ENCODE measurements around the gene ZMYND10. TPM values are rescaled to one million over a fixed set of nuclear protein-coding genes. Genes with fewer than 3 reads are reported as not detected.

ZMYND10 gene
- total RNA-seq, 1 experiment from 2014 or later: 0.48 TPM

DNA sequence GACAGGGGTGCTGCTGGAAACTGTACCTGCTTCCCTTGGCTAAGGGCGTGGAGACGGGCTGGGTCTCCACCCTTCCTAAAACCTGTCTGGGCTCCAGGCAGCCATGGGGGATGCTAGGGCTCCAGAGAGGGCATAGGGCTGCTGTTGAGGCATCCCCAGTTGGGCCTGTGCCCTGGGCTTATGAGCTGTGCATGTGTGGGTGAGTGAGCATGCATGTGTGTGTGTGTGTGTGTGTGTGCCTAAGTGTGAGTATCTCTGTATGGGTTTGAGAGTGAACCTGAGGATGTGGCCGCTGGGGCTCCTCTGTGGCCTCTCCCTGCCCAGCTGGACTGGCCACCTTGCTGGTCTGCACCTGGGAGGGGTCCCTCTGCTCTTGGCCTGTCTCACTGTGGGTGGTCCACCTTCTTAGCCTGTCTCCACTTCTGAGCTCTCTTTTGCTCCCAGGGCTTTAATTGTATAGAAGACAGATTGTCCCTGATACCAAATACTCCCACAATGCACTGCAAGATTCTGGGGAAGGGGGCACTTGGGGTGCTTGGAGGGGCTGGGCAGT lies 25.7 kb upstream of the ZMYND10 start:
- DNase-seq (ENCODE audit: low spot score): no peak

DNA sequence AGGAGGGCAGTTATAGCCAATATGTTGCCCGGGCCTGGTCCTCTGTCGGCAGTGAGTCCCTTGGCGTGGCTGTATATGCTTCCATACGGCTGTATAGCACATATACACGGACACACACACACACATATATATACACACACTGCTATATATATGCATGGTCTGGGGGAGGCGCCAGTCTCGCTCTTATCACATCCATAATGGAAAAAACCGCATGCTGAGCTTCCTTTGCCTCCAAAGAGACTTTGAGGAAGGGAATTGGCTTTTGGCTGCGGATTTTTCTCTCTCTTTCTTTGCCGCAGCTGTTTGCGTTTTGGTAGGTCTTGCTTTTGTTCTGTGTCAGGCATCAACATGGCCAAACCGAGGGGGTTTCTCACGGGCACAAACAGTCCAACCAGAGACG lies 25.1 kb upstream of the ZMYND10 start:
- no peak for DNase-seq (ENCODE audit: low spot score)

DNA sequence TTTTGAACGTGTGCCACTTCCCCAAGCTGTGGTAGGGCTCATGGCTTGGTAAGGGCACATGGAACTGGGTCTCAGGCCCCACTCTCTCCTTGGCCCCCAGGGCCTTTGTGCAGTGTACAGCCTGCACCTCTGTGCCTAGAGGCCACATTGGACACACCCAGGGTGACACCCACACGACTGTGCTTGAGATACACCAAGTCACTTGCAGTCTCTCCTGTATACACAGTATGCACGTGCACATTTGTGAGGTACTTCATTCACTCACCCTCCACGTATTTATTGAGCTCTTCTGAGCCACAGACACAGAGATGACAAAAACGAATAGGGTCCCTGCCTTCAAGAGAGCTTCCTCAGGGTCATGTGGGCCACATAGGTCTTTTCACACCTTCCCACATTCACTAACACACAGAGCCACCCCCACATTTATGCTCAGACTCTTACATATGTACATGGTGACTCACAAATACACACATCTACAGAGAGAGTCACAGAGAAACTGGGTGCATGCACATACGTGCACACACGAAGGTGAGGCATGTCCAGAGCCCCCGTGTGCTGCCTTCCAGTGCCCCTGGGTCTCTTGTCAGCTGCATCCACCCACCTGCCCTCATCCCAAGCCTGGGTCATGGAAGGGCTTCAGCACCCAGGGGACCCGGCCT lies 23.6 kb upstream of the ZMYND10 start:
- no peak for DNase-seq (ENCODE audit: low spot score)

DNA sequence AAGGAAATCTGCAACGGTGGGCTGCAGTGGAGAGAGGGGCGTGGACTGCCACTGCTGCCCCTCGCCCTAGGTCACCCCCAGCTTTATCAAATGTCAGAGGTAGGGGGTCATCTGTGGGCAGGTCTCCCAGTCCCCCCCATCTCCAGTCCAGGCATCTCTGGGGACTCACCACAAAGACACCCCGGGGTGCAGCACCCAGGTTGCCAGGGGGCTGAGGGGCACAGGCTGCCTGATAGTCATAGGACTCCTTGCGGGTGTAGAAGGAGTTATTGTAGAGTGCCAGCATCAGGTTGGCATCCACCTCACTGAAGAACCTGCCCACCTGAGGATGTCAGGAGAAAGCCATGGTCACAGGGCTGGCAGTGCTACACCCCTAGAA lies 20.3 kb upstream of the ZMYND10 start:
- DNase-seq (ENCODE audit: low spot score): no peak

DNA sequence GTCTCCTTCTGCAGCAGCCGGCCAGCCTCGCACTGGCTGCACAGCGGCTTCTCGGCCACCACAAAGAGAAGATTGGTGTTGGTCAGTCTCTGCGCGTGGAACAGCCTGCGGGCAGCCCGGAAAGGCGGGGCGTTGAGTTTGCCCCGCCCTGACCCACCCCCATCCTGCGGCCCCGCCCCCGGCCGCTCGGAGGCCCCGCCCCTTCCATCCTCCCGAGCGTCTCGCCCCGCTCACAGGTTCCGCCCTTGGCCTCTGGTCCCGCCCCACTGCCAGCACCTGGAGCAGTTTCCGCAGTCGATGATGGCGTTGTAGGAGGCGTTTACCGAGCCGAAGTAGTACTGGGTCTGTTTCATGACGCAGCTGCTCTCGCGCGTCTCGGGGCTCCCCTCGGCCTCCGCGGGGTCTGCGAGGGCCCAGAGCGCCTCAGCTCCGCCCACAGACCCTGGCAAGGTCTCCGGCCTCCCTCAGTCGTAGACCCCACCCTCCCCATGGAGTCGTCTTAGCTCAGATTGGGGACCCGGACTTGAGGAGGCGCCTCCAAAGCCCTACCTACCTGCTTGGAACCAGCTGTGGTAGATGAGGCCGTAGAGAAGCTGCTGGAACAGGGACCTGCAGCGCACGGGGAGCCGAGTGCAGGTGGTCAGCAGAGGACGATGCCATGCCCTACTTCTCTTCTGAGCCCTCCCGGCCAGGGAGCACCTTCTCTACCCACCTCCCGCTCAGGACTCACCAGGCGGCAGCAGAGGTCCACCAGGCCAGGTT lies 19.7 kb upstream of the ZMYND10 start:
- DNase-seq (ENCODE audit: low spot score): peak; percentile 78

DNA sequence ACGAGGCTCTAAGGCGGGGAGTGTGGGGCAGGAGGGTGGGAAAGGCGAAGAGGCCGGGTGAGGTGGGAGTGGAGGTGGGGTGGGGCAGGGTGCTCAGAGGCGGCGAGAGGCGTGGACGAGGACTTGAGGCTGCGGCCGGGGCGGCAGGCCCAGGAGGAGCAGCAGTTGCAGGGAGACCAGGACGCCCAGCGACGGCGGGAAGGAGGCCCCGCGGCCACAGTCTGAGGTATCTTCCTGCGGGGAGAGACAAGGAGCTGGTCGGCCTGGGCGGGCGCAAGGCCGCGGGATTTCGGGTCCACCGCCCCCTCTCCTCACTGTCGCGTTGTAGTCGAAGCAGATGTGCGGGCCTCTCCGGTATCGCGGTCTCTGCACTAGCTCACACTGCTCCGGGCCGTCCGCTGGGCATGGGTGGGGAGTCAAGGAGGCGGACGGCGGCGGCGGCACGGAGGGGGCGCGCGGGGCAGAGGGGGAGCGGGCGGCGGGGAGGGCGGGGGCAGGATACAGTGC lies 19.1 kb upstream of the ZMYND10 start:
- peak; percentile 34 for DNase-seq (ENCODE audit: low spot score)

DNA sequence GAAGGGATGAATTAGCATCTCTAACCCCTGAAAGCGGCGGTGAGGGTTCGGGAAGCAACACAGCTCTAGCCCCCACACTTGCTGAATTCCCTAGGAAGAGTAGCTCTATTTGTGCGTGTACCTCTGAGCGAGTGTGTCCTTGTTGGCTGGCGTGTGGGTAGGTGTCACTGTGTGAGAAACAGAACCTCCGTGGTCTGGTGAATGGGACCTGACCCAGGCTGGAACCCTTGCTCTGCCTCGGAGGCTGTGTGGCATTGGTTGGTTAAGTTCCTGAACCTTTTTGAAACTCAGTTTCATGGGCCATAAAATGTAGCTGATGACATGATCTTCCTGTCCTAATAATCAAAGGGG lies 14.2 kb upstream of the ZMYND10 start:
- DNase-seq (ENCODE audit: low spot score): no peak

DNA sequence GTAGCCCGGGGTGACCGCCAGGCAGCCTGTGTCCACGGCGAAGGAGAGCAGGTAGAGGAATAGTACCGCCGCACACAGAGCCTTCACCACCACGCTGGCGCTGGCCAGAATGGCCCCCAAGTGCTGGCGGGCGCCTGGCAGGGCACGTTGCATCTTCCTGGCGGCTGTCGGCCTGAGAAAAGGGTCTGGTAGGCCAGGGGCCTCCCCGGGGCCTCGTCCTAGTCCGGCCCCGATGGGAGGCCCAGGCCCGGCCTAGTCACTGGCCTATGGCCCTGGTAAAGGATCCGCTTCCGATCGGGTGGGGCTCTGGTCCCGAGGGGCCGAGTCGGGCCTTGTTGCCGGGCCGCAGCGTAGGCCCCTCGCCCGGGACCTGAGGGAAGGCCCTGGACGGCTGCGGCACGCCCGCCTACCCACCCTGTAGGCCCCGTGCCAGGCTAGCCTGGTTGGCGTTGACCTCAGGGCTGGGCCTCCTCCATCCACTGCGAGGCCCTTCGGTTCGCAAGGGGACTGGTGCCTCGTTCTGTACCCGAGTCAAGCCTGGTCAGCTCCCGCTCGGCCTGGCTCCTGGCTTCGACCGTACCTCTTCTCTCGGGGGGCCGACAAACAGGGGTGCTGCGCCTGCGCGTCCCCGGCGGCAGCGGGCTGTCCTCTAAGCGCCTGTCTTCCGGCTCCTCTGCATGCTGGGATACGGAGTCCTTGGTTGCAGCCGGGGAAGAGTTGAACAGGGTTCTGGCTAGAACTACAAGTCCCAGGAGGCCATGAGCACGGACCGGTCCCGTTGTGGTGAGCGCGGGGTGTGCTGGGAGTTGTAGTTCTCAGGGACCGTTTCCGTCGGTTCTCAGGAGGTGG lies 13.6 kb upstream of the ZMYND10 start, which contains the start of gene TMEM115:
TSS of gene TMEM115 (minus strand) at position 611 of the 849 bp plus-strand sequence. CDS start at position 153, 458 bp downstream.
- DNase-seq (ENCODE audit: low spot score): peak; percentile 90

DNA sequence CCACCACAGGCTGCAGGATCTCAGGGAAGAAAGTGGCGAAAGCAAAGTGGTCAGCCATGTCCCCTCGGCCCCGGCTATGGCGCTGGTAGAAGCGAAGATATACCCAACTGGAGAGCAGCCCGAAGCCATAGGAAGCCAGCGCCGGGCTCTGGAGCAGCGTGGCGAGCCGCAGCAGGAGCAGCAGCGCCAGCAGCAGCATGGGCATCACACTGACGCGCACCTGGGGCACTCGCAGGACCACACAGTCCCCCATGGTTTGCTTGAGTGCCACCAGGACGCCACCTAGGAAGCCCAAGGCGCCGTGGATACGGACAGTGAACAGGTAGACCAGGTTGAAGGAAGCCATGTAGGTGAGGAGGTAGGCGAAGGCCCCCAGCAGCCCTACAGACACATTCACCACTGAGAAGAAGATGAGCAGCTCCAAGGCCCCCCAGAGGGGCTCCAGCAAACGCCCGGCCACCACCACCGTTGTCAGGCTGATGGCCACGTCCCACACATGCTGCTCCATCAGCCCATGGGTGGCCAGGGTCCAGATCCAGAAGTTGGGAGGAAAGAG lies 12.9 kb upstream of the ZMYND10 start:
- DNase-seq (ENCODE audit: low spot score): no peak

DNA sequence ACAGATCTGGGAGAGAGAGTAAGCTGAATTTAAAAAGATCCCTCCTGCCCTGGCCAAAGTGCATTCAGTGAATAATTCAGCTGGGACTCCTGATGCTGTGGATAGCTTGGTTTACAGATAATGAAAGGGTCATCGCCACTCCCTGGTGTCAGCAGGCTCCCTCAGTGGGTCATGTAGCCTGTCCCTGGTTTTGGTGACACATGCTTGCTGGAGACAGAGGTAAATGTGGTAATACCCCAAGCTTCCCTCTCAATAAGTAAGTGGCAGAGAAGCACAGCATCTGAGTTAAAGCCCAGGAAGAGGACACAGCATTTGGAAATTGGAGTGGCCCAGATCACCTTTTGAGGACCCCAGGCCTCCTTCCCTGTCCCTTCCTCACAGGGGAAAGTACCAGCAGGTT lies 11.9 kb upstream of the ZMYND10 start:
- DNase-seq (ENCODE audit: low spot score): no peak

DNA sequence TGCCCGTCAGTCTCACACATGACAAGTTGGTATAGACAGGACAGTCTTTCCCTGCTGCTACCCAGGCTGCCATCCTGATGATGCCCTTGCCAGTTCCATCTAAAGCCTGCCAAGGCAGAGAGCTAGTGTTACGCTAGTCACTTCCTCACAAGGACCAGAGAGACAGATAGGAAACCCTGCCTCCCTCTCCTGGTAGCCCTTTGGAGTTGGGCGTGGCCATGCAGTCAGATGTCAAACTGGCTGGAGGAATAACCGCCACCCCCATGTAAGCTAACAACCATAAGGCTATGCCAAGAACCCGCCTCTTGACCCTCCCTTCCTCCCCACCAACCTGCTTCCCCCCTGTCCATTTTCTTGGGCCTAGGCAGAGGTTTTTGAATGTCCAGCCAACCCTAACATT lies 11.0 kb upstream of the ZMYND10 start:
- no peak for DNase-seq (ENCODE audit: low spot score)

DNA sequence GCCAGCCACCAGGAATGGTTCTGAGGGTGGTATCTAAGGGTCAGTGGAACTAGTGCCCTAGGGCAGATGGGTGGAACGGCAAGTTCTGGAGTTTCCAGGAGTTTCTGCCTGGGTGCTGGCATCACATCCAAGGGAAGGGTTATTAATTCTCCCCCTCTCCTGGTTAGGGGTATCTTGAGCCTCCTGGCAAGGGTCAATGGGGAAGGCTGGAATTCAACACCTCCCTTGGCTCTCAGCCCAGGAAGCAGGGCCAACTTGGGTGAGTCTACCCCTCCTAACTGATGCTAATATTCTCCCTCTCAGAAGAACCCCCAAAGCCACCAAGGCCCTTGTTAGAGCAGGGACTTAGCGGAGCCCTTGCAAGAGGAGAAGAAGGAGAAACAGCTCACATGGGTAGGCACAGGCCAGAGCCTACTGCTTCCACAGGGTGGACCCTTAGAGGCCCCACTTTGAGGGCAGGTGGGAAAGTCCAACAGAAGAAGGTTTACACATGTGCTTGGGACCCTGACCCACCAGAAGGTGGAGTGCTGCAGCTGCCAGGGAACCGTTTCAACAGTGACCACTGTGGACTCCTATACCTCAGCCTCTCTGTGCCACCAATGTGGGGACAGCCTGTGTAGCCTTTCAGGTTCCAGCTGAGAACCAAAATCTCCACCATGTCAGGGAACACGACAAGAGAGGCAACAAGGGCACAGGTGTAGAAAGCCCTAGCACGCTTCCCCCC lies 10.5 kb upstream of the ZMYND10 start:
- no peak for DNase-seq (ENCODE audit: low spot score)

DNA sequence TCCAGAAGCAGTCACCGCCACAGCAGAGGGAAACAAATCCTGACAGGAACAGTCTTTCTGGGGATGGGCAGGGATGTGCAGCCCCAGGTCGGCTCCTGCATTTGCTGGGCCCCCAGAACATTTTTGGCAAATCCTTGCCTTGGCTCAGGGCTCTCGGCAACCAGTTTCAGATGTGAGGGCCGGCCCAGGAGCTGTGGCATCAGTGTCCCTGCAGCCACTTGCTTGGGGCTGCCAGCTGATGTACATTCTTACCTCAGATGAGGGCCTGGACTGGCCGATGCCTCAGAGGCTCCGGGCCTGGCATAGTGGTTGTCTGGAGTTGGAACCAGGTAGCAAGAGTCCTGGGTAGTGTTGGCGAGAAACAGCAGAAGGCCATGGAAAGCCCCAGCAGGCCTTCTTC lies 9.3 kb upstream of the ZMYND10 start:
- DNase-seq (ENCODE audit: low spot score): no peak

DNA sequence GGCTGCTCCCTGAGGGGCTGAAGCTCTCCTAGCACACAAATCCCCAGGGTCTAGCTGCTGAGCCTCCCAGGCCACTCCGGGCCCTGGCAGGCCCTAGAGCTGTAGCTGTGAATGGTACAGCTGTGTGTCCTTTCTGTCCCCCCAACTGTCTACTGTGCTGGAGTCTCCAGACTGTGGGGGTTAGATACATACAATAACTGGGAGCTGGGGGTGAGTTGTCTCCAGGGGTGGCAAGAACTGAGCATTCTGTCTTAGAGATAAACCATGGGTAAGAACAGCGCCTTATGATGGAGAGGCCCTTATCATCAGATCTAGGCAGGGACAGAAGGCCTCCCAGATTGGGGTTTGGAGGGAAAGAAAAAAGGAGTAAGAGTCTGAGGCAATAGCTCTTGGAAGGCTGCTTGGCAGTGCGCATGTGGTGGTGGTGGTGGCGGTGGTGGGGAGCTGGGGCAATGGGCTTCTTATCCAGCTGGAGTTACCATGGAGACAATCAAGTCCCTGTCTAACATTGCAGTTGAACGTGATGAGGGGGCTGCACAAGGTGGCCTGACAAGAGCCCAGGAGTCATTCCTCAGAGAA lies 8.7 kb upstream of the ZMYND10 start:
- no peak for DNase-seq (ENCODE audit: low spot score)

DNA sequence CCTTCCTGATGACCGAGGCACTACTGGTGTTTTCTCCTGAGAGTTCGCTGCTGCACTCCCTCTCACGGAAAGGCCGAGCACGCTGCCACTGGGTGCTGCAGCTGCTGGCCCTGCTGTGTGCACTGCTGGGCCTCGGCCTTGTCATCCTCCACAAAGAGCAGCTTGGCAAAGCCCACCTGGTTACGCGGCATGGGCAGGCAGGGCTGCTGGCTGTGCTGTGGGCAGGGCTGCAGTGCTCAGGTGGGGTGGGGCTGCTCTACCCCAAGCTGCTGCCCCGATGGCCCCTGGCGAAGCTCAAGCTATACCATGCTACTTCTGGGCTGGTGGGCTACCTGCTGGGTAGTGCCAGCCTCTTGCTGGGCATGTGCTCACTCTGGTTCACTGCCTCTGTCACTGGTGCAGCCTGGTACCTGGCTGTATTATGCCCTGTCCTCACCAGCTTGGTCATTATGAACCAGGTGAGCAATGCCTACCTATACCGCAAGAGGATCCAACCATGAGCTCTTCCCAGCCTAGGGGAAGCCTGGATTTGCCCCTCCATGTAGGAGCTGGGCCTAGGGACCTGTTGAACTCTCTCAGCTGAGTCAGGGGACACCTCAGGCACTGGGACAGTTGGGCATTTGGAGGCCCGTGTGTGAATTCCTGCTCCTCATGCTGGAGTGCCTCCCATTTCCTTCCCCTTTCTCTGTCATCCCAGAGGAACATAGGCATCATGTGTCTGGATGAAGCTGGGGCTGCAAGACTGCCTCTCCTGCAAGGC lies 7.9 kb upstream of the ZMYND10 start:
- no peak for DNase-seq (ENCODE audit: low spot score)

DNA sequence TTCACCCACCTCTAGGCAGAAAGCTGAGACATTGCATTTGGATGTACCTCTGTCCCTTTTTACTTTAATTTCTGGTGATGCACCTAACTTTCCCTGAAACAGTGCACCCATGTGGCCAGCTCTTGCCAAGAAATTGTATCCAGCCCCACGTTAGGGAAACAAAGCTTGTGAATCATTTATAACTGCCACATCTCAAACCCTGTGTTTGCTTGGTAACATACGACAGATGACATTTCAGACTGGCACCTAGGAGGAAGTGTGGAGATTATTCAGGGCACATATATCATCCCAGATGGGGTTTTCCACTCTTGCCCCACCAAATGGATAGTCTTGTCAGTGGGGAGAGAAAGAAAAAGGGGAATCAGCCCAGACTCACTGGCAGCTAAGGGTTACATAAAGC lies 7.2 kb upstream of the ZMYND10 start:
- peak; percentile 40 for DNase-seq (ENCODE audit: low spot score)

DNA sequence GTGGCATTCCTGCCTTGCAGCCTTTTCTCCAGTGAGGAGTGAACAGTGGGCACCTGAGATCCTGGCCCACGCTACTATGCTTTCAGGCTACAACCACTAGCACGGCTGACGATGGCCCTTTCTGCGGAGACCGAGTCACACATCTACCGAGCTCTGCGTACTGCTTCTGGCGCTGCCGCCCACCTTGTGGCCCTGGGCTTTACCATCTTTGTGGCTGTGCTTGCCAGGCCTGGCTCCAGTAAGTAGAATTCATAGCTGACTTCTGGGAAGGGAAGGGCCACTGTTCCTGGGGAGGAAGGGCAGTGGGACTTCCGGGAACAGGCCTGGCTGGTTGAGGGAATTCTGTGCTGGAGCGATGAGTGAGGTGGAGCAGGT lies 5.8 kb upstream of the ZMYND10 start:
- no peak for DNase-seq (ENCODE audit: low spot score)

DNA sequence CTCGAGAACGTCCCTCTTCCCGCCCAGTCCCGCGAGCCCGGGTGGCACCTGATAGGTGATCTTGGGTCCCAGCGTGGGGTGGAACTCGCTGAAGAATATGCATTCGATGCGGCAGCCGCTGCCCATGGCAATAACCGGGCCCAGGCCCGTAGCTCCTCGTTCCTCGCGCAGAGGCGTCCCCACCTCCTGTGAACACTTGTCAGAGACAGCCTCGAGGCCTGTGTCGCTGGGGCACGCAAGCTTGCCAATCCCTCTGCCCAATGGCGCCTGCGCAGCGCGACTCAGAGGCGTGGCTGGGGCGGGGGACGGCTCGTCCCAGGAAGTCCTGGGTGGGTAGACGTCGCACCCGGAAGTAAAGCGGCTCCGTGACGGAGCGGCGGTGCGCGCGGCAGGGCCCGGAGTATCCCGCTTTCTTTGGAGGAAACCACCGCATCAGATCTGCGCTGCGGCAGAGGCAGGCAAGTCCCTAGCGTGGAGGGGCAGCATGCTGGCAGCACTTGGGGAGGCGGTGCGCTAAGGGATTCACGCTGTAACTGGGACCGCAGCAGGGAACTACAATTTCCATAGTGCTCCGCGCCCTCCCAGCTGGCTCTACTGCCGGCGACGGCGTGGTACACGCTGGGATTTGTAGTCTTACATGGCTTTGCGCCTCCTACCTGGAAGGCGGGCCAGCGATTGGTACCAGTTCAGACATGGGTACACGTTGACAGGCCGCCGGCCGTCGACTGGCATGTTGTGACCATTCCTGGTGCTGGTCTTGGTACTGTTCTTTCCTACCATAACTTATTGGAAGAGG lies 5.2 kb upstream of the ZMYND10 start, which contains the start of the genes CYB561D2 and NPRL2:
TSS of gene CYB561D2 (plus strand) at position 336 of the 796 bp plus-strand sequence. CDS start 572 bp downstream, outside the sequence.
TSS of gene NPRL2 (minus strand) at position 249 of the 796 bp plus-strand sequence. CDS start at position 126, 123 bp downstream.
- DNase-seq (ENCODE audit: low spot score): peak; percentile 89

DNA sequence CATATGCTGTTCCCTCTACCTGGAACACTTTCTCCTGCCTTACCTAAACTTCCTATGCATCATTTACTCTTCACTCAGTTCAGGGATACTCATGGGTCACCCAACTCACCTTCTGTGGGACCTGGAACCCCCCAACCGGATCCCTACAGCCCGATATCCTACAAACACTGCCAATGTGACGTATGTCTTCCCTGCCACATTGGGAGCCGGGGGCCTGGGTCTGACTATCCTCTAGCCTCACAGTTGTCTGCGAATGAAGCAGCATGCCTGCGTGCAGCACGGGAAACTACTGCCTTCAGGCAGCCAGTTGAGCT lies 4.6 kb upstream of the ZMYND10 start:
- no peak for DNase-seq (ENCODE audit: low spot score)
